NOMO-1 treated with dmso at 0.1 percent for 144 hours (cell line): ENCODE data around the gene SPATA32.

Experiments used
- DNase-seq: peaks from one replicate; lab custom pipeline; 2025; ENCODE audit not compliant: unreplicated experiment; lab: John Stamatoyannopoulos, UW

SPATA32 gene

GRCh38 chr17:45293413-45294211 is 31.7 kb upstream of the SPATA32 start:
- peak; percentile 25 for DNase-seq

DNA sequence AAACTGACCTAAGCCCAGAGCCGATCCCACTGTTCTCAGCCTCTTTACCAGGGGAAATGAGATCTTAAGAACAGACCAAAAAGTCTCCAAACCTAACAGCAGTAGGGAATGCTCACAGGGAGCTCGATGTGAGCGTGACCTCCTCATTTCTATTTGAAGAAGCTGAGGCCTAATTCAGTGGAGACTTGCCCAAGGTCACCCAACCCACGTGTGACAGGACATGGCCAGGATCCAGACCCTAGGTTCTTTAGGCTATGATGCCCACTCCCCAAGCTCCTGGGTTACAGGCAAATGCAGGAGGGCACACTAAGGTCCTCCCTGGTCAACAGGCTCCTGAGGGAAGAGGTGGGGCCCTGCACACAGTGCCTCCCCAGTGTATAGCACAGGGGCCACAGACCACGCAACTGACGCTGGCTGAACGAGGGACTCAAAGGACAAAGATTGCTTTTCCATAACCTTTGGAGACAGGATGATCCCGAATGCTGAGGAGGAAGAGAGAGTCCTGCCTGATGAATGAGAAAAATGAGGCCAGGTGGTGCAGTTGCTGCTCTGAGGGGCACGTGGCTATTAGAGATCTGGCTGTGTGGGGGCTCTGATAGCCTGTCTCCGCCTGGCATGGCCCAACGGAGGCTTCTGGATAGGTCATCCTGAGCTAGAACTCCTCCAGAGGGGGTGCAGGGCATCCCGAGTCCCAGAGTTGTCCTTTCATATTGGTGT is 31.0 kb upstream of the SPATA32 start:
- DNase-seq = no peak

DNA sequence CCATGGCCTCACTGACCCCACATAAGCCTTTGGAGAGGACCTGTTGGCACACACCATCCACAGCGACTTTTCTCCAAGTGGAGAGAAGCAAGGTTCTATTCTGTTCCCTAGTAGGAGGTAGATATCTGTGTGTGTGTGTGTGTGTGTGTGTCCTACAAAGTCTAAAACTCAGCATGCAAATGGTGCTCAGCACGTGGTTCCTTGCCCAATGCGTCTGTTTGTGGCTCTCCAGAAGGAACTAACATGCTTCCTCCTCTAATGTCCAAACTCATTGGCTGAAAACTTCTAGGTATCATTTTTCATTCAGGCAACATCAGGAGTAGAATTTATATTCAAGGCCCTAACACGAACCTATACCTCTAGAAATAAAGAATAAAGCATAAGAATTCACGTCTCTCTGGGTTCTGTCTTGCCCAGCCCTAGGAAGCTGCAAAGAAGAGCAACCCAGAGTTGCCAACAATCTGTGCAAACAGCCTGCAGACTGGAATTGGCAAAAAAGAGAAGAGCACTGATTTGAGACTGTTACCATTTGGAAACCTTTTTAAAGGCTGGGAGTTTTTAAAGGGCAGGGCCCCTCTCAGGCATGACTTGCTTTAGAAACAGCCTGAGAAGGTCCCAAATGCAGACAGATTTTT is 29.4 kb upstream of the SPATA32 start:
- peak; percentile 45 for DNase-seq

GRCh38 chr17:45290269-45290765 is 28.4 kb upstream of the SPATA32 start:
- DNase-seq = no peak

GRCh38 chr17:45289301-45290268 is 27.7 kb upstream of the SPATA32 start:
- no peak for DNase-seq

- DNase-seq = no peak
Measured at GRCh38 chr17:45288825-45289224, 26.9 kb upstream of the SPATA32 start.

GRCh38 chr17:45287526-45288500 is 25.9 kb upstream of the SPATA32 start:
- no peak for DNase-seq

DNA sequence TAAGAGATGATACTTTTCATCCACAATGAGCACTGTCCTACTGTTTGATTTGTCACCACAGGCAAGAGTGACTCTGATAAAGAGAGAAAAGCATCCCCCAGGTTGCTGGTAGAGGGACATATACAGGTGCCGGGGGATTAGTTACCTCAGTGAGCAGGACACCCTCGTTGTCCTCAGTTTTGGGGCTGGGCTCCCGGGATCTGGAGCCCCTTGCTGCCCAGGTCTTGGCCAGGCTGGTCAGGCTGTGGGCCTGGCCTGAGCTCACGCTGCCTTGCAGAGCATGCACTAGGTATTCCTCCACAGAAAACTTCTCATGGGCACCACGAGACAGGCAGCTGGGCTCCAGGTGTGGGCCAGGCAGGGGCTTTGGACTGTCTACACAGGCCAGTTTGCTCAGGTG is 24.4 kb upstream of the SPATA32 start:
- DNase-seq = no peak

DNA sequence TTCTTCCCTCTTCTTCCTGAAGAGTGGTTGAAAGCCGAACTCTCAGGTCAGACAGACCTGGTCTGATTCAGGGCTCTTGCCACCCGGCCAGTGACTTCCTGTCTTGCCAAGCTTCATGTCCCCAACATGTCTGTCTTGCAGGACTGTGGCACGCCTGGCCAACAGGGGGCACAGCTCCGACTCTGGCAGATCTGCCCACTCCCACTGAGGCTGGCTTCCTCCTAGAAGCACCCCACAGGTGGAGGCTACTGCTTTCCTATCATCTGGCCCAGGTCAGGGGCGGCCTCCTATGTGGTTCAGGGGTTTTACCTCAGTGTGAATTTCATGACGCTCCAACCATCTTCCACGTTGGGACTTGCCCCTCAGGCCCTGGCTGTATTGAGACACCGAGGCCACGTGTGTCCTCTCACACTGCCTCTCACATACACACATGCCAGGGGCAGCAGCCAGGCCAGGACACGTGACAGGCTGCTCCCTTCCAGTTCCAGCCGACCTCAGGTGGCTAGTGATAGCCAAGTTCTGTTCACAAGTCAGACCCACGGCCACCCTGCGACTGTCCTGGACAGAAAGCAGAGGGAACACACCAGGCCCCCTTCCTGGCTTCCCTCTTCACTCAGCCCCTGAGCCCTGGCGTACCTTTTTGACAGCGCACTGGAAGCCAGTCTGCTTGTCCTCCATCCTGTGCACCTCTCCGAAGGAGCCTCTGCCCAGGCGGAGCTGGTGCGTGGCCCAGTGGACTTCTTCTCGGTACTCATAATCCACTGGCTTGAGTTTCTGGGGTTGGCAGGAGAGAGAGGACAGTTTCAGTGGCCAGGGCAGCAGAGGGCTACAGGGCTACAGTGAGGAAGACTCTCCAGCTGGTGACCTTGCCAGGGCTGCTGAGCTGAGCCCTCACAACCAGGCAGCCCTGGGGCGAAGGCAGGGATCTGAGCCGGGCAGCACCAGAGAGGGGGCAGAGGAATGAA is 22.6 kb upstream of the SPATA32 start:
- DNase-seq = peak; percentile 2

- no peak for DNase-seq
Measured at GRCh38 chr17:45283711-45284110, 21.8 kb upstream of the SPATA32 start.

GRCh38 chr17:45282683-45283644 is 21.1 kb upstream of the SPATA32 start:
- no peak for DNase-seq

- DNase-seq = no peak
Measured at GRCh38 chr17:45279898-45280297, 18.0 kb upstream of the SPATA32 start.

GRCh38 chr17:45277992-45278391 is 16.1 kb upstream of the SPATA32 start:
- DNase-seq = no peak

DNA sequence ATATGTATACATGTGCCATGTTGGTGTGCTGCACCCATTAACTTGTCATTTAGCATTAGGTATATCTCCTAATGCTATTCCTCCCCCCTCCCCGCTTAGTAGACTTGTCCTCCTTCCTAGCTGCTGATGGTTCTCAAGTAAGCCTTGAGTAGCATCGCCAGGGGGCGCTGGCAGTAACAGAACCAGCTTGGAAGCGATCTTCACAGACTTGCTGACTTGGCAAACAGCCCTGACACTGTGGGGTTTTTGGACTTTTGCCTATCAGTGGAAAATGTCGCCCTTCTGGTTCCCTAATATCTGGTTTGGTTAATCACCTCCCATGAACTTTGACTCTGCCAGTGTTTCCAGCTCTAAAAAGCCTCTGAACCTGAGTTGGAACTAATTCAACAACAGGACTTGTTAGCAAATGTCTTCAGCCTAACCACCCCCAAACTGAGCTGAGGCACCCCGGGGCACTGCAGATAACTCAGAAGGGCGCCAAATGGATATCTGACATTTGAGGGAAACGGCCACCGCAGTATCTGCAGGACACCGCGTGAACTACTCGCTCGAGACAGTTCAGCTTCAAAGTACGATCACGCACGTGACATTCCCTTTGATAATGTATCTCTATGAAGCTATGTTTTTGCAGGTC is 15.4 kb upstream of the SPATA32 start:
- DNase-seq = peak; percentile 62

DNA sequence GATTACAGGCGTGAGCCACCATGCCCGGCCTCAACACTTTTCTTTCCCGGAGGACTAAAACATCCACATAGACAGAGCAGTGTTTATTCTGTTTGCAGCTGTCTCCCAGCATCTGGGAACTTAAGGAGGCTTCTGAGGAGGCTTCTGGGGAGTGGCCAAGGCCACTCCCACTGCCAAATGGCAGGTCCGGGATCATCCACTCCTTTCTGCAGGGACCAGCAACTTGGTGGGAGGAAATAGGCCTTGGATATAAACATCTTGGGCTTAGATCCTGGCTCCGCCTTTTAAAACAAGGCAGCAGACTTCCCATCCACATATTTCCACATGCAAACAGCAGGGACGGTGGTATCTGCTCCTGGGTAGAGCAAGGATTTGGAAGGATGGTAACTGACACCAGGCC is 14.1 kb upstream of the SPATA32 start:
- no peak for DNase-seq

GRCh38 chr17:45274033-45274432 is 12.1 kb upstream of the SPATA32 start:
- DNase-seq = no peak

- DNase-seq = no peak
Measured at GRCh38 chr17:45273551-45273957, 11.7 kb upstream of the SPATA32 start.
